ENCODE results near the gene FPR3.

Gene FPR3

GRCh38 chr19:51781999-51782398 lies 13.0 kb upstream of the FPR3 start:
- in situ Hi-C loops (cut with MboI; ENCODE audit: low sequenced_read_pairs), result loop anchor here (25.0 kb wide), 1 partner anchor 320 kb away; the partner anchor contains the start of gene SIGLEC8

- in situ Hi-C loops (cut with MboI; ENCODE audit: low sequenced_read_pairs), result loop anchor here (25.0 kb wide), 1 partner anchor 321 kb away; the partner anchor contains the start of gene SIGLEC8
Observed at GRCh38 chr19:51783372-51783771, 11.6 kb upstream of the FPR3 start.

- in situ Hi-C loops (cut with MboI; ENCODE audit: low sequenced_read_pairs), result loop anchor here (25.0 kb wide), 1 partner anchor 322 kb away; the partner anchor contains the start of gene SIGLEC8
Observed at GRCh38 chr19:51784109-51784785, 10.7 kb upstream of the FPR3 start.

- in situ Hi-C loops (cut with MboI; ENCODE audit: low sequenced_read_pairs), result loop anchor here (25.0 kb wide), 1 partner anchor 323 kb away; the partner anchor contains the start of gene SIGLEC8
Observed at GRCh38 chr19:51784922-51785690, 9.9 kb upstream of the FPR3 start.

- in situ Hi-C loops (cut with MboI; ENCODE audit: low sequenced_read_pairs), result loop anchor here (25.0 kb wide), 1 partner anchor 325 kb away; the partner anchor contains the start of gene SIGLEC8
Observed at GRCh38 chr19:51786646-51787494, 8.1 kb upstream of the FPR3 start.

- in situ Hi-C loops (cut with MboI; ENCODE audit: low sequenced_read_pairs), result loop anchor here (25.0 kb wide), 1 partner anchor 326 kb away; the partner anchor contains the start of gene SIGLEC8
Observed at GRCh38 chr19:51788029-51788428, 6.9 kb upstream of the FPR3 start.

GRCh38 chr19:51789061-51789795 lies 5.7 kb upstream of the FPR3 start:
- in situ Hi-C loops (cut with MboI; ENCODE audit: low sequenced_read_pairs), result loop anchor here (25.0 kb wide), 1 partner anchor 327 kb away; the partner anchor contains the start of gene SIGLEC8

- in situ Hi-C loops (cut with MboI; ENCODE audit: low sequenced_read_pairs), result loop anchor here (25.0 kb wide), 1 partner anchor 331 kb away; the partner anchor contains the start of gene SIGLEC8
Observed at GRCh38 chr19:51792932-51793331, 2.0 kb upstream of the FPR3 start.

- in situ Hi-C loops (cut with MboI; ENCODE audit: low sequenced_read_pairs), result loop anchor here (25.0 kb wide), 1 partner anchor 332 kb away; the partner anchor contains the start of gene SIGLEC8
Observed at GRCh38 chr19:51793994-51794393, 963 bp upstream of the FPR3 start.

GRCh38 chr19:51796195-51796679 lies 1.3 kb downstream of the FPR3 start:
- in situ Hi-C loops (cut with MboI; ENCODE audit: low sequenced_read_pairs), result loop anchor here (25.0 kb wide), 1 partner anchor 334 kb away; the partner anchor contains the start of gene SIGLEC8

GRCh38 chr19:51797480-51797879 lies 2.5 kb downstream of the FPR3 start:
- in situ Hi-C loops (cut with MboI; ENCODE audit: low sequenced_read_pairs), result loop anchor here (25.0 kb wide), 1 partner anchor 335 kb away; the partner anchor contains the start of gene SIGLEC8

GRCh38 chr19:51798062-51798461 lies 3.1 kb downstream of the FPR3 start:
- in situ Hi-C loops (cut with MboI; ENCODE audit: low sequenced_read_pairs), result loop anchor here (25.0 kb wide), 1 partner anchor 336 kb away; the partner anchor contains the start of gene SIGLEC8

- in situ Hi-C loops (cut with MboI; ENCODE audit: low sequenced_read_pairs), result loop anchor here (25.0 kb wide), 1 partner anchor 337 kb away; the partner anchor contains the start of gene SIGLEC8
Observed at GRCh38 chr19:51799034-51799773, 4.2 kb downstream of the FPR3 start.

GRCh38 chr19:51799774-51800472 lies 5.0 kb downstream of the FPR3 start:
- in situ Hi-C loops (cut with MboI; ENCODE audit: low sequenced_read_pairs), result loop anchor here (25.0 kb wide), 1 partner anchor 338 kb away; the partner anchor contains the start of gene SIGLEC8

GRCh38 chr19:51800473-51801244 lies 5.7 kb downstream of the FPR3 start:
- in situ Hi-C loops (cut with MboI; ENCODE audit: low sequenced_read_pairs), result no loop called here

- in situ Hi-C loops (cut with MboI; ENCODE audit: low sequenced_read_pairs), result no loop called here
Observed at GRCh38 chr19:51802775-51803174, 7.8 kb downstream of the FPR3 start.

- in situ Hi-C loops (cut with MboI; ENCODE audit: low sequenced_read_pairs), result no loop called here
Observed at GRCh38 chr19:51803519-51803918, 8.6 kb downstream of the FPR3 start.

Measured in HL-60/S4 treated with retinoic acid at 250 ng/mL for 4 days and 3 days (cell line).